A204.1 (cell line): ENCODE measurements around the gene RHOC.

Experiments
- FAIRE-seq: peaks from 2 replicates; lab custom pipeline; 2012; peaks lifted over from hg19 to GRCh38; lab: Jason Lieb, UNC

RHOC gene

DNA sequence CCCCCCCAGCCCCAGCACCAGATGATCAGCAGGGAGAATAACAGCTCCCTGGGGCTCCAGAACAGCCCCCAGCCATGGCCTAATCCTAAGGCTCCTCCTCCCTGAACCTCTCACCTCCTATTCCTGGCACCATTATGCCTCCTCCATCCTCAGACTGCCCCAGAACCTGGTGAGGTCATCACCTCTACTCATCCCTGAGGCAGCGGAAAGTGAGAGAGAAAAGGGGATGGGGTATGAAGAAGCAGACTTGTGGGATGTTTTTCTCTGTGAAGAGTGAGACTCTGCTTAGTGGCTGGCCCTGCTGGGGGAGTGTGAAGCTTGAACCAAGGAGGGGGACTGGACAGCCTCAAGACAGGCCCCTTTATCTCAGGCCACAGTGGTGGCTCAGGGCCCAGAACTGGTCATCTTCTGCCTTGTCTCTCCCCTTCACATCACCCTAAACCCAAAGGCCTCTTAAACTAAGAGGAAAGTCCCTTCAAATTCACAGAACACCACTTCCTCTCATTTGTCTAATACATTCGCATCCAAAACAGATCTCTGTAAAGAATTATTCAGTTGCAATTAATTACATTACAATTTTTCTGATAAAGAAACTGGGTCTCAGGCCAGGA is 10.4 kb upstream of the RHOC start:
- no peak for FAIRE-seq

DNA sequence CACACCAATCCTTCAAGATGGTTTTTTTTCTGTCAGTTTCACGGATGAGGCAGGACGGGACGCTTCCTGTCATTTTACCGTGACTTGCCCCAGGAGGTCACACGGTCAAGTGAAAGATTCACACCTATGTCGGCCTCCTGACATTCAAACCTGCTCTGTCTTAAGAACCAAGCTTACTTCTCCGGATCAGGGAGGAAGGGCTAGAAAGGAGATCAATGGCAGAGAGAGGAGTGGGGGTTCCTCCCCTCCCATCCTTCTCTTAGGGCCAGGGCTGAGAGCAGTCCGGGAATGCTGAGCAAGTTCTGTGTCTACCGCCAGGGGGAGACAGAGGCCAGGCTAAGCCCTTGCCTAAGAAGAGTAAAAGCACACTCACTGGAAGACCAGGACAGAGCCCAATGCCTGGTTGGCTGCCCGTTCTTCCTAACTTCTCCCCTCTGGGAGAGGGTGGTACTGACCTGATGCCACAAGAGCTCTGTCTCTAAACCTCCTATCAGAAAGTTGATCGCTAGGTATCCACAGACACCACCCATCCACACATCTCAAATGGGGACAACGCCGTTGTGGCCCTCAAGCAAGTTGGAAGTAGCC is 9.3 kb upstream of the RHOC start:
- no peak for FAIRE-seq

DNA sequence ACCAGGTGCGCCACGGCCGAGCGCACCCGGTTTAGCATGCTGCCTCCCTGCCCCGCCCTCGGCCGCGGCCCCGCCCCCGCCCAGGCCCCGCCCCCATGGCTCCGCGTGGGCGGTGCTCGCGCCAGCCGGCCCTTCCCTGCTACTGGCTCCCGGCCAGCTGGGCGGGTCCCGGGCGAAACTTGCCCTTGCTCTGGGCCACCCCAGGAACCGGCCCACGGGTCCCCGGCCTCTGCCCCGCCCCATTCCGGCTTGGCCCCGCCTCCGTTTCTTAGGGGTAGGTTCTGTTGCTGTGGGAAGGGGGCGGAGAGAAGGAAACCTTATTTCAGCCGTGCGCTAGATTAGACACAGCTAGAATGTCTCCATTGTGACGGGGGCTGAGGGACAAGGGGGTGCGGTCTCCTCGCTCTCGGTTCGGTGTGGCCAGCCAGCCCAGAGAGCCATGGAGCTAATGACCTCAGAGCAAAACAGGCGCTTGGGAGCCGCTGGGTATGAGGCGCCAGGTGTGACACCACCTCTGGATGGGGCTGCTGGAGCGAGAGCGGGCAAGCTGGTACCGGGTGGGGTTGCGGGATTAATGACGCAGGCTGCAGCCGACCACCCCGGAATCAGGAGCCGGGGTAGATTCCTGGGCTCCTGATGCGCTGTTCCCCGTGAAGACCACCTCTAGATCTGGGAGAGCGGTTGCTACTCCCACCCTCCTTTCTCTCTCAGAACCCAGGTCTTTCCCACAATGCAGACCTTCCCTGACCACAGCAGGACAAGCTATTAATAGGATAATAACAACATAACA is 8.5 kb upstream of the RHOC start, which contains the start of gene PPM1J:
PPM1J (minus strand) TSS at position 69 of the 790 bp plus-strand sequence; CDS start at position 38, 31 bp downstream.
- no peak for FAIRE-seq

DNA sequence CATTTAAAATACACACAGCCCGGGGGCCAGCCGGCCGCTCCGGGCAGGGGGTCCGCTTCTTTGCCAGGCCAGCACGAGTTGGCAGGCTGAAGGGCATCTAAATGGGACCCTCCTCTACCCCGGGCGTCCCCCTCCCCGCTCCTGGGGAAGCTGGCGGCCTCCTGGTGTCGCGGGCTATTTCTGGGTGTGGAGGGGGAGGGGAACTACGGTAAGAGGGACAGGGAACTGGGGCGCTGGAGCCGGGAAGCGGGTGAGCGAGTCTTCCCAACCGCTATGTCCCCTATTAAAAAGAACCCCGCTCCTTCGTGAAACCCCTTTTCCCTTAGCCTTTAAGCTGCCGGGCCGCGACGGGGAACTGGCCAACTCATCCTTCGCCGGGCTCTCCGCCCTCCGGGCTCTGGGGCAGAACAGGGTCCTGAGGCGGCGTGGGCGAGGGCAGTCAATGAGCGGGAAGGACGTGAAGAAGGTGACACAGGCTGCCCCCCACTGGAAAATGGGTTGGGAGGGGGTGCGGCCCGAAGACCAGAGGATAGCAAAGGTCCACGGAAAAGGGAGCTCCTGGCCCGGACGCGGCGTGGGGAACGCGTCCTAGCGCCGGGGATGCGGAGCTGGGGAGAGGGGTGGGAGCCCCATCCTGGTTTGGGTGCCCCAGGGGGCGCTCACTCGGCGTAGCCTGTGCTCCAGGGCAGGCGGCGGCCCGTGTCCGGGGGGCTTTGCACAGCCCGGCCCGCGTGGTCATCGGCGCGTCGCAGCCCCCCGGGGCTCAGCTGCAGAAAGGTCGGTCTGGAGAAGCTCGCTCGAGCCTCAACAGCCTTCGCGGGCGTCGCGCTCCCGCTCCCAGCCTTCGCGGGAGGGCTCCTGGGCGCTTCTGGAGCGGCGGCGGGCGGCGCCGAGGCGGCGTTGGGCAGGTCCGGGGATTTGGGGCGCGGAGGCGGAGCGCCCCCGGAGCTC is 7.7 kb upstream of the RHOC start:
- FAIRE-seq = no peak

DNA sequence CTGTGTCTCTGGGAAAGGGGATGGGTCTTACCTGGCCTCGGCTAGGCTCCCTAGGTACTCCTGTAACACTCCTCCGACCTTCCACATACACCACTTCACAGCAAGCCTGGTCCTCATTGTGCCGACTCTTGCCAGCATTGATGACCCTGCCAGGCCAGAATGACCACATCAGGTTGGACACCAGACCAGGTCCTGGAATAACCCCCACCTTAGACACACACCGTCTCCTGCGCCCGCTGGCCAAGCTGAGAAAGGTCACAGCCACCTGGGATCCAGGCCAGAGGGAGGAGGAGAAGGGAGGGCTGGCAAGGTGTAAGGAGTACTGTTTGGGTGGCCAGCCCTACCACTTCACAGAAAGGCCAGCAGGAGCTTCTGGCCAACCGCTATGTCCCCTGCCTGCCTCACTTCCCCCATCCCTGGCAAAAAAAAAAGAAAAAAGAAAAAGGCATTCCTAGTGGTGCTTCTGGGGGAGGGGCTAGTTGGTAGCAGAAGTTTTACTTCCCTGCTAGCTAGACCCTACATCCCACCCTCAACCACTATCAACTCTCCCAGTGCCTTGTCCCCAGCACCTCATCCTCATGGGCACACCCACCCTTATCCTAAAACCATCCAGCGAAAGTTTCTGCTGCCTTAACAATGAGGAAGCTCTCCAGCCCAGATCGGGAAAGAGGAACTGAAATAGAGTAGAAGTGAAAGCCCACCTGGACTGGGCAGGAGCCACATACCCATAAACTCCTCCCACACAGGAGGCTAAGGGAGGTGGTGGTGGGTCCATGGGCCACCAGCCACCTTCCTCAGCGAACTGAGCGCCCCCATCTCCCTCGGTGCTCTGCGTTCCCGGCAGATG is 6.8 kb upstream of the RHOC start:
- FAIRE-seq = no peak

DNA sequence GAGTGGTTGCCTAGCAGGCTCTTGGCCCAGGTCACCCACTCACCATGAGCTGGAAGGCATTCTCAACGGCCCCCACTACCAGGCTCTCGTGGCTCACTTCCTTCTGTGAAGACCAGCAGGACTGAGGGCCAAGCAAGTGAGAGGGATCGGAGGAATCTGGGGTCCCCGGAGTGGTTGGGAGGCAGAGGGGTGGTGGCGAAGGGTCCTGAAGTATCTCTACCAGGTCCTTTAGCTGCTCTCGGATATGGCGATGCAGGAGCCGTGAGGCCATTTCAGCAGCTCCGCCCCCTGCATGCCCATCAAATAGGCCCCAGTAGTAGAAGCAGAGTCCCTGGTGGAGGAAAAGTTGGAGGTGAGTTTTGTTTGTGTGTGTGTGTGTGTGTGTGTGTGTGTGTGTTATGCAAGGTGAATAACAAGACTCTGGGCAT is 5.8 kb upstream of the RHOC start:
- FAIRE-seq = no peak

GRCh38 chr1:112712191-112712590 is 5.3 kb upstream of the RHOC start:
- no peak for FAIRE-seq

DNA sequence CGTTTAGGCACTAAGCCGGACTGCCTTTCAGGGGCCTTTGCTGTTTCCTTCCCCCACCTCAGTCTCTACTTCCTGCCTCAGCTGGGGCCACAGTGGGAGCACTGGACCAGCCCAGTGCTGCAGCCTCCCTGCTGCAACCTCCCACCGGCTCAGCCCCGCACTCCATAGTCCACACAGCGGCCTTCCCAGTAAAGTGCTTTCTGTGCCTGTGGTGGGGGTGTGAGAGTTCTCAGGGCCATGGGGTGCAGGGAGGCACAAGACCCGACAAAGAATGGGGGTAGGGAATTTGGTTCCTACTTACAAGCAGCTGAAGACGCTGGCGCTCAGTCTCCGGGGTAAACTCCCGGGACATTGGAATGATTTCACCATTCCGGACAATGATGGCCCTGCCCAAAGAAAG is 4.7 kb upstream of the RHOC start:
- FAIRE-seq = no peak

DNA sequence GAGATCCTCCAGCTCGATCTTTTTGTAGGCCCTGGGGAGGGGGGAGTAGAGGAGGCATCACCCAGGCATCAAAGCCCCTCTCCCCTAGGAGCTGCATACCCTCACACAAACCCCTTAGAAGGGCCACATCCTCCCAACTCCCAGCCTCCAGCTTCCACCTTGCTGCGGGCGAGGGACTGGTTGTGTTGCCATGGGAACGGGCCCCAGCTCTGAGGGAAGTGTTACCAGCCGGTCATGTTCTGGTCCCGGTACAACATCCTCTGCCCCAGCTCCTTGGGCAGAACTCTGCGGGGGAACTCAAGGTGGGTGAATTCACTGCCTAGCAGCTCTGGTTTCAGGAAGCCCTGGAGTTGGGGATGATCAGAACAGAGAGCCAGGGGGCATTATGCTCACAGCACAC is 4.1 kb upstream of the RHOC start:
- FAIRE-seq = no peak

DNA sequence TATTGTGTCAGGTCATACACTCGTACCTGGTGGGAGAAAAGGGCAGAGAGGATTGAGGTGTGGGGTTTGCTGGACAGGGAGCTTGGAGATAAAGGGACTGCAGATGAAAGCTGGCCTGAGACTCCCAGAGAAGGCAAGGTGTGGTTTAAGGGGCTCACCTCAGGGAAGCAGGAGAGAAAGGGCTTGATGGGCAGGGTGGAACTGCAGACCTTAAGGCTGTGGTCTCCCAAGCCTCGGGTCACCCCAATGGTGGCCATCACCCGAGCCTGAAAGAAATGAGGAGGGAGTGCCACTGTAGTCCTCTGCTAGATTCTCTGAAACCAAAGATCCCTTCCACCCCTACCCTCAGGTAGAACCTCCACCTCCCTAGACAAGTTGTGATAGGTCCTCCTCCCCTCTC is 3.7 kb upstream of the RHOC start:
- no peak for FAIRE-seq

- no peak for FAIRE-seq
These were observed 3.2 kb upstream of the RHOC start for GRCh38 chr1:112710159-112710558.

GRCh38 chr1:112708489-112708888 is 1.6 kb upstream of the RHOC start:
- FAIRE-seq = no peak

GRCh38 chr1:112708002-112708448 is 1.1 kb upstream of the RHOC start:
- no peak for FAIRE-seq

- FAIRE-seq = no peak
These were observed 484 bp upstream of the RHOC start for GRCh38 chr1:112707221-112708001.

- FAIRE-seq = peak; percentile 91
These were observed 1.8 kb downstream of the RHOC start for GRCh38 chr1:112704934-112705627.

- no peak for FAIRE-seq
These were observed 2.5 kb downstream of the RHOC start for GRCh38 chr1:112704391-112704933.

DNA sequence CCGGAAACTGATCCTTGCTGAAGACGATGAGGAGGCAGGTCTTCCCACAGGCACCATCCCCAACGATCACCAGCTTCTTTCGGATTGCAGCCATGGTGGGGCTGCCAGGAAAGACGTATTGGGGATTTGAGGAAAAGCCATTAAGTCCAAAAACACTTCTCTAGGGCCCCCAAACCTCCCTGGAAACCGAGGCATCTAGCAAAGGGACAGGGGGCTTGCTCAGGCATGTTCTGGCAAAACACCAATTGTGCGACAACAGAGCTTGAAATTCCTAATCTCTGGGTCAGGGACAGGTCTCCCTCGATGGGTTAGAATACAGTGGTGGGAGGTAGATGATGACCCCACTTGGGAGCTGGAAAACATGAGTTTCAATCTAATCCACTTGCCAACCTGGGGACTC is 3.2 kb downstream of the RHOC start:
- FAIRE-seq = no peak

- no peak for FAIRE-seq
These were observed 4.3 kb downstream of the RHOC start for GRCh38 chr1:112702420-112703261.

- FAIRE-seq = no peak
These were observed 4.9 kb downstream of the RHOC start for GRCh38 chr1:112702067-112702395.
